Measurements from ENCODE around the gene MINDY4.

- TF ChIP-seq, protein P1, sequence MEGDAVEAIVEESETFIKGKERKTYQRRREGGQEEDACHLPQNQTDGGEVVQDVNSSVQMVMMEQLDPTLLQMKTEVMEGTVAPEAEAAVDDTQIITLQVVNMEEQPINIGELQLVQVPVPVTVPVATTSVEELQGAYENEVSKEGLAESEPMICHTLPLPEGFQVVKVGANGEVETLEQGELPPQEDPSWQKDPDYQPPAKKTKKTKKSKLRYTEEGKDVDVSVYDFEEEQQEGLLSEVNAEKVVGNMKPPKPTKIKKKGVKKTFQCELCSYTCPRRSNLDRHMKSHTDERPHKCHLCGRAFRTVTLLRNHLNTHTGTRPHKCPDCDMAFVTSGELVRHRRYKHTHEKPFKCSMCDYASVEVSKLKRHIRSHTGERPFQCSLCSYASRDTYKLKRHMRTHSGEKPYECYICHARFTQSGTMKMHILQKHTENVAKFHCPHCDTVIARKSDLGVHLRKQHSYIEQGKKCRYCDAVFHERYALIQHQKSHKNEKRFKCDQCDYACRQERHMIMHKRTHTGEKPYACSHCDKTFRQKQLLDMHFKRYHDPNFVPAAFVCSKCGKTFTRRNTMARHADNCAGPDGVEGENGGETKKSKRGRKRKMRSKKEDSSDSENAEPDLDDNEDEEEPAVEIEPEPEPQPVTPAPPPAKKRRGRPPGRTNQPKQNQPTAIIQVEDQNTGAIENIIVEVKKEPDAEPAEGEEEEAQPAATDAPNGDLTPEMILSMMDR (IDR thresholded peaks at IDR 0.05; ENCODE audit: insufficient read depth, low read depth, low read length) = no peak
- TF ChIP-seq EZH2 (IDR thresholded peaks at IDR 0.05; ENCODE audit: insufficient read depth, low read length) = no peak
Observed at GRCh38 chr7:30915005-30915601, 143.9 kb downstream of the MINDY4 start.
